EL (cell line): ENCODE measurements around the gene MMP24OS.
"Not testable (repeated sequence)": the region's sequence is repeated elsewhere in the genome, so short reads cannot be mapped to it uniquely, and the experiment has no call there.

Experiments
- DNase-seq: peaks from one replicate; pipeline ENCODE4 v3.0.0-alpha.2; 2016

The MMP24OS gene

GRCh38 chr20:35273449-35274171, 4.3 kb downstream of the MMP24OS start:
- no peak for DNase-seq

- peak; percentile 60 for DNase-seq
These were observed 6.0 kb downstream of the MMP24OS start for GRCh38 chr20:35271904-35272303.

- DNase-seq, result no peak
These were observed 6.6 kb downstream of the MMP24OS start for GRCh38 chr20:35271073-35271882.

GRCh38 chr20:35270021-35270902, 7.7 kb downstream of the MMP24OS start:
- no peak for DNase-seq

GRCh38 chr20:35269055-35269781, 8.7 kb downstream of the MMP24OS start:
- DNase-seq, result peak; percentile 75

- DNase-seq, result no peak
These were observed 10.8 kb downstream of the MMP24OS start for GRCh38 chr20:35267092-35267491.

- peak; percentile 48 for DNase-seq
These were observed 13.2 kb downstream of the MMP24OS start for GRCh38 chr20:35264755-35265154.

GRCh38 chr20:35263532-35264341, 14.2 kb downstream of the MMP24OS start:
- DNase-seq, result no peak

- peak; percentile 84 for DNase-seq
These were observed 15.0 kb downstream of the MMP24OS start for GRCh38 chr20:35262731-35263531.

- DNase-seq, result not testable (repeated sequence)
These were observed 15.6 kb downstream of the MMP24OS start for GRCh38 chr20:35262321-35262720.

GRCh38 chr20:35260426-35260825, 17.5 kb downstream of the MMP24OS start:
- no peak for DNase-seq

- DNase-seq, result peak; percentile 56
These were observed 20.6 kb downstream of the MMP24OS start for GRCh38 chr20:35257175-35257909.

GRCh38 chr20:35254448-35254999, 23.4 kb downstream of the MMP24OS start:
- no peak for DNase-seq

GRCh38 chr20:35253010-35253409, 24.9 kb downstream of the MMP24OS start:
- no peak for DNase-seq

- DNase-seq, result not testable (repeated sequence)
These were observed 25.3 kb downstream of the MMP24OS start for GRCh38 chr20:35252598-35252997.

- no peak for DNase-seq
These were observed 25.9 kb downstream of the MMP24OS start for GRCh38 chr20:35252037-35252461.

GRCh38 chr20:35251613-35251940, 26.3 kb downstream of the MMP24OS start:
- DNase-seq, result no peak

- no peak for DNase-seq
These were observed 29.1 kb downstream of the MMP24OS start for GRCh38 chr20:35248641-35249475.

GRCh38 chr20:35246723-35247122, 31.2 kb downstream of the MMP24OS start:
- DNase-seq, result no peak
